Measurements from ENCODE around the gene C12orf75. TPM values are rescaled to one million over a fixed set of nuclear protein-coding genes. Genes with fewer than 3 reads are reported as not detected.

C12orf75 gene
- total and polyA plus RNA-seq, 10 of the 15 experiments (the other 5 are each of a cell fraction or from before 2014, with no cell fraction given) = 40.7 to 411 (median 159) TPM

DNA sequence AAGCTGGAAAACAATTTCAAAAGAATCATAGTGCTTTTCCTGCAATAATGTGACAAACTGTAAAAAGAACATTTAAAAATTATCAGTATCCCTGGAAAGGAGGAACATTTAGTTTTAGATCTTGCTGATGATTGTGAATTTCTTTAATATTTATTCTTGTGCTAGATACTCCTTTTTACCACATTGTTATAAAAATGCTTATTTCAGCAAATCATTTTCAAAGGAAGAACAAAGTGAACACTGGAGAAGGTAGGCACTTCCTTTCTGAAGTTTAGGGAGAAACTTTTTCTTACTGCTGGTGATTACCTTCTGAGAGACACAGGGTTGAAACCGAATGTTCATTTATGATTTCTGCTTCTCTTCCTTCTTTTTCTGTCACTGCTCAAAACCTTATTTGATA, 45.1 kb upstream of the C12orf75 start (continued):
- TF ChIP-seq IRF3 (IDR thresholded peaks at IDR 0.05) (no peak), IRF4 (IDR thresholded peaks at IDR 0.05; ENCODE audit: low read depth, low read length) (no peak), BCL3 (IDR thresholded peaks at IDR 0.05; ENCODE audit: borderline replicate concordance, insufficient read depth, low read depth, low read length, poor library complexity, severe bottlenecking) (no peak)

GRCh38 chr12:105287408-105287807, 43.1 kb upstream of the C12orf75 start:
- TF ChIP-seq IKZF2 (IDR thresholded peaks at IDR 0.05) (no peak), HDAC2 (IDR thresholded peaks at IDR 0.05) (no peak), MXI1 (IDR thresholded peaks at IDR 0.05; ENCODE audit: low read depth, low read length) (no peak)
- TF ChIP-seq, protein P1, sequence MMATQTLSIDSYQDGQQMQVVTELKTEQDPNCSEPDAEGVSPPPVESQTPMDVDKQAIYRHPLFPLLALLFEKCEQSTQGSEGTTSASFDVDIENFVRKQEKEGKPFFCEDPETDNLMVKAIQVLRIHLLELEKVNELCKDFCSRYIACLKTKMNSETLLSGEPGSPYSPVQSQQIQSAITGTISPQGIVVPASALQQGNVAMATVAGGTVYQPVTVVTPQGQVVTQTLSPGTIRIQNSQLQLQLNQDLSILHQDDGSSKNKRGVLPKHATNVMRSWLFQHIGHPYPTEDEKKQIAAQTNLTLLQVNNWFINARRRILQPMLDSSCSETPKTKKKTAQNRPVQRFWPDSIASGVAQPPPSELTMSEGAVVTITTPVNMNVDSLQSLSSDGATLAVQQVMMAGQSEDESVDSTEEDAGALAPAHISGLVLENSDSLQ (IDR thresholded peaks at IDR 0.05) = no peak
- TF ChIP-seq, protein P2, sequence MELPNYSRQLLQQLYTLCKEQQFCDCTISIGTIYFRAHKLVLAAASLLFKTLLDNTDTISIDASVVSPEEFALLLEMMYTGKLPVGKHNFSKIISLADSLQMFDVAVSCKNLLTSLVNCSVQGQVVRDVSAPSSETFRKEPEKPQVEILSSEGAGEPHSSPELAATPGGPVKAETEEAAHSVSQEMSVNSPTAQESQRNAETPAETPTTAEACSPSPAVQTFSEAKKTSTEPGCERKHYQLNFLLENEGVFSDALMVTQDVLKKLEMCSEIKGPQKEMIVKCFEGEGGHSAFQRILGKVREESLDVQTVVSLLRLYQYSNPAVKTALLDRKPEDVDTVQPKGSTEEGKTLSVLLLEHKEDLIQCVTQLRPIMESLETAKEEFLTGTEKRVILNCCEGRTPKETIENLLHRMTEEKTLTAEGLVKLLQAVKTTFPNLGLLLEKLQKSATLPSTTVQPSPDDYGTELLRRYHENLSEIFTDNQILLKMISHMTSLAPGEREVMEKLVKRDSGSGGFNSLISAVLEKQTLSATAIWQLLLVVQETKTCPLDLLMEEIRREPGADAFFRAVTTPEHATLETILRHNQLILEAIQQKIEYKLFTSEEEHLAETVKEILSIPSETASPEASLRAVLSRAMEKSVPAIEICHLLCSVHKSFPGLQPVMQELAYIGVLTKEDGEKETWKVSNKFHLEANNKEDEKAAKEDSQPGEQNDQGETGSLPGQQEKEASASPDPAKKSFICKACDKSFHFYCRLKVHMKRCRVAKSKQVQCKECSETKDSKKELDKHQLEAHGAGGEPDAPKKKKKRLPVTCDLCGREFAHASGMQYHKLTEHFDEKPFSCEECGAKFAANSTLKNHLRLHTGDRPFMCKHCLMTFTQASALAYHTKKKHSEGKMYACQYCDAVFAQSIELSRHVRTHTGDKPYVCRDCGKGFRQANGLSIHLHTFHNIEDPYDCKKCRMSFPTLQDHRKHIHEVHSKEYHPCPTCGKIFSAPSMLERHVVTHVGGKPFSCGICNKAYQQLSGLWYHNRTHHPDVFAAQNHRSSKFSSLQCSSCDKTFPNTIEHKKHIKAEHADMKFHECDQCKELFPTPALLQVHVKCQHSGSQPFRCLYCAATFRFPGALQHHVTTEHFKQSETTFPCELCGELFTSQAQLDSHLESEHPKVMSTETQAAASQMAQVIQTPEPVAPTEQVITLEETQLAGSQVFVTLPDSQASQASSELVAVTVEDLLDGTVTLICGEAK (IDR thresholded peaks at IDR 0.05; ENCODE audit: borderline replicate concordance) = no peak
- FAIRE-seq (no peak), DNase-seq (ENCODE audit: low read depth, low spot score) (no peak), ATAC-seq (no peak)
- SMC1A ChIA-PET (ENCODE audit: uncharacterized antibody, unreplicated experiment) = interaction anchor here (0.7 to 1.0 kb wide), 2 partner anchors 30 to 95 kb away, joined by 3 read pairs; no protein-coding TSS in a partner anchor
- intact Hi-C loops (cut with micrococcal nuclease; ENCODE audit: unreplicated experiment) = no loop called here
- Histone ChIP-seq H4K20me1 (ENCODE audit: control insufficient read depth, insufficient read depth) (no peaks in the 10 kb centered on the region), H3K9ac (ENCODE audit: control insufficient read depth, insufficient read depth, low read length) (no peak overlapping the region), H3K4me2 (ENCODE audit: control insufficient read depth, insufficient read depth) (no peak overlapping the region), H3K4me1 (ENCODE audit: control insufficient read depth, insufficient read depth, low read length) (no peaks in the 10 kb centered on the region), H3K27me3 (replicated peaks in 1 of 2; ENCODE audit: control insufficient read depth in 2 of 2, insufficient read depth in 2 of 2, low read length in 1 of 2) (no peaks in the 10 kb centered on the region), H3K4me3 (no peak overlapping the region), H3K36me3 (ENCODE audit: control insufficient read depth in 2 of 2, insufficient read depth in 2 of 2, low read length in 1 of 2) (no peaks in the 10 kb centered on the region), H3K9me3 (replicated peaks; ENCODE audit: control insufficient read depth, insufficient read depth, low read length) (no peaks in the 10 kb centered on the region), H3K27ac (ENCODE audit: control insufficient read depth, insufficient read depth) (no peak overlapping the region), H2AFZ (ENCODE audit: control insufficient read depth, low read depth, low read length) (no peak overlapping the region), H3K79me2 (ENCODE audit: control insufficient read depth, insufficient read depth, low read length) (no peaks in the 10 kb centered on the region)
- in situ Hi-C loops (cut with MboI) = no loop called here
- POLR2A ChIA-PET = no interaction called here
- no TSS peak for BruUV-seq (replicated peaks)
- CTCF ChIA-PET = interaction anchor here (0.6 to 0.9 kb wide), 2 partner anchors 9 to 96 kb away, joined by 3 read pairs; no protein-coding TSS in a partner anchor
- WGBS (ENCODE audit: insufficient coverage, insufficient replicate concordance, low lambda C conversion rate, missing lambda C conversion rate) = 86% methylated on average over 1 of the region's 1 CpG
- RAD21 ChIA-PET (ENCODE audit: unreplicated experiment) = no interaction called here
